NCI-H2227 (cell line): Measurements from ENCODE around the gene CATSPER1.
A peak's percentile ranks its signal among the peaks of the same experiment; 100 is the strongest.
"Not testable (repeated sequence)": the region's sequence is repeated elsewhere in the genome, so short reads cannot be mapped to it uniquely, and the experiment has no call there.

ENCODE experiments used
- DNase-seq: peaks from one replicate; lab custom pipeline; 2025; ENCODE audit not compliant: unreplicated experiment; lab: John Stamatoyannopoulos, UW

The CATSPER1 gene

GRCh38 chr11:66020618-66021357, 5.5 kb downstream of the CATSPER1 start:
- no peak for DNase-seq

- no peak for DNase-seq
These were observed 6.1 kb downstream of the CATSPER1 start for GRCh38 chr11:66020212-66020611.

GRCh38 chr11:66017321-66017720, 9.0 kb downstream of the CATSPER1 start:
- no peak for DNase-seq

- DNase-seq = no peak
These were observed 9.5 kb downstream of the CATSPER1 start for GRCh38 chr11:66016793-66017177.

GRCh38 chr11:66015936-66016792, 10.1 kb downstream of the CATSPER1 start:
- no peak for DNase-seq

GRCh38 chr11:66015454-66015881, 10.8 kb downstream of the CATSPER1 start:
- DNase-seq = no peak

- DNase-seq = no peak
These were observed 11.3 kb downstream of the CATSPER1 start for GRCh38 chr11:66014804-66015453.

- DNase-seq = no peak
These were observed 12.5 kb downstream of the CATSPER1 start for GRCh38 chr11:66013762-66014100.

- DNase-seq = no peak
These were observed 13.1 kb downstream of the CATSPER1 start for GRCh38 chr11:66012946-66013761.

- no peak for DNase-seq
These were observed 13.8 kb downstream of the CATSPER1 start for GRCh38 chr11:66012371-66012945.

GRCh38 chr11:66011785-66012303, 14.4 kb downstream of the CATSPER1 start, which contains the start of gene CST6:
Gene CST6 (plus strand): TSS chr11:66012008. CDS start chr11:66012045, 37 bp downstream.
- DNase-seq = no peak

- no peak for DNase-seq
These were observed 15.0 kb downstream of the CATSPER1 start for GRCh38 chr11:66011239-66011784.

GRCh38 chr11:66010036-66010435, 16.2 kb downstream of the CATSPER1 start:
- not testable (repeated sequence) for DNase-seq

- DNase-seq = no peak
These were observed 17.7 kb downstream of the CATSPER1 start for GRCh38 chr11:66008468-66009101.

- no peak for DNase-seq
These were observed 18.2 kb downstream of the CATSPER1 start for GRCh38 chr11:66008095-66008467.

GRCh38 chr11:66007201-66007634, 19.1 kb downstream of the CATSPER1 start:
- DNase-seq = peak; percentile 20

GRCh38 chr11:66006891-66007176, 19.4 kb downstream of the CATSPER1 start:
- no peak for DNase-seq

- no peak for DNase-seq
These were observed 20.0 kb downstream of the CATSPER1 start for GRCh38 chr11:66006134-66006890.

- DNase-seq = no peak
These were observed 22.1 kb downstream of the CATSPER1 start for GRCh38 chr11:66004186-66004585.
